ENCODE results near the gene SSRP1.
"Not testable (repeated sequence)": the region's sequence is repeated elsewhere in the genome, so short reads cannot be mapped to it uniquely, and the experiment has no call there.

The SSRP1 gene

GRCh38 chr11:57299150-57299737 is 36.4 kb downstream of the SSRP1 start:
- DNase-seq, result no peak

- no peak for DNase-seq
Observed at GRCh38 chr11:57297221-57297620, 38.5 kb downstream of the SSRP1 start.

DNA sequence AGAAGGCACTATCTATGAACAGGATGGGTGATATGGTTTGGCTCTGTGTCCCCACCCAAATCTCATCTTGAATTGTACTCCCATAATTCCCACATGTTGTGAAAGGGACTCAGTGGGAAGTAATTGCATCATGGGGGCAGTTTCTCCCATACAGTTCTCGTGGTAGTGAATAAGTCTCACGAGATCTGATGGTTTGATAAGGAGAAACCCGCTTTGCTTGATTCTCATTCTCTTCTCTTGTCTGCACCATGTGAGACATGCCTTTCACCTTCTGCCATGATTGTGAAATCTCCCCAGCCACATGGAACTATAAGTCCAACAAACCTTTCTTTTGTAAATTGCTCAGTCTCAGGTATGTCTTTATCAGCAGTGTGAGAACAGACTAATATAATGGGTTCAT is 39.5 kb downstream of the SSRP1 start:
- not testable (repeated sequence) for DNase-seq

GRCh38 chr11:57294225-57295131 is 41.2 kb downstream of the SSRP1 start:
- DNase-seq, result peak; percentile 68

- no peak for DNase-seq
Observed at GRCh38 chr11:57290288-57290687, 45.4 kb downstream of the SSRP1 start.

GRCh38 chr11:57288771-57289579 is 46.7 kb downstream of the SSRP1 start:
- peak; percentile 75 for DNase-seq

DNA sequence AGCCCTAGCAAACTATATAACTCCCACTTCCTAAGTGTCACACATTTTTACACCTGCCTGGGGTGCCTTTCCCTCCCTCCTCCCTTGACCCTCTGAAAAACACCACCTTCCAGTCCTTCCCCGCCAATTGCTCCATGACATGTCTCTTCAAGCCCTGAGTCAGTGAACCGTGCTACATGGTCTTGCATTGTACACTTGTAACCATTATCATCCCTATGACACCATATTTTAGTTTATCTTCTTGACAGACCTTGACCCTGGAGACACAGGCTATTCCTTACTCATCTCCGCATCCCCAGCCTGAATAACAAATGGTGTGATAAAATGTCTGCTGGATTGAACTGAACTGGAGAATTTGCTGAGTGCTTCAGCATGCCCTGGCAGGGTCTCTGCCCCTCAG is 47.8 kb downstream of the SSRP1 start:
- no peak for DNase-seq

DNA sequence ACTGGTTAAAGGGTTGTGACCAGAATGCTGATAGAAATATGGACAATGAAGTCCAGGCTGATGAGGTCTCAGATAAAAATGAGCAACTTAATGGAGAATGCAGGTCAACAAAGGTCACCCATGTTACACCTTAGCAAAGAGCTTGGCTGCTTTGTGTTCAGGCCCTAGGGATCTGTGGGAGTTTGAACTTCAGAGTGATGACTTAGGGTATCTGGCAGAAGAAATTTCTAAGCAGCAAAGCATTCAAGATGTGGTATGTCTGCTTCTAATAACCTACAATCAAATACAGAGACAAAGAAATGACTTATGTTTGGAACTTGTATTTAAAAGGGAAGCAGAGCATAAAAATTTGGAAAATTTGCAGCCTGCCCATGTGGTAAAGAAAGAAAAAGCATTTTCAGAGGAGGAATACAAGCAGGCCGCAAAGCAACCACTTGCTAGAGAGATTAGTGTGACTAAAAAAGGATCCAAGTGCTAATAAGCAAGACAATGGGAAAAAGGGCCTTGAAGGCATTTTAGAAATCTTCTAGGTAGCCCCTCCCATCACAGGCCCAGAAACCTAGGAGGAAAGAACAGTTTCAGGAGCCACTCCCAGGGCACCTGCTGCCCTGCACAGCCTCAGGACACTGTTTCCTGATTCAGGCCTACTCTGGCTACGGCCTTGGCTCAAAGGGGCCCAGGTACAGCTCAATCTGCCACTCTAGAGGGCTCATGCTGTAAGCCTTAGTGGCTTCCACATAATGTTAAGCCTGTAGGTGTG is 52.3 kb downstream of the SSRP1 start:
- no peak for DNase-seq

DNA sequence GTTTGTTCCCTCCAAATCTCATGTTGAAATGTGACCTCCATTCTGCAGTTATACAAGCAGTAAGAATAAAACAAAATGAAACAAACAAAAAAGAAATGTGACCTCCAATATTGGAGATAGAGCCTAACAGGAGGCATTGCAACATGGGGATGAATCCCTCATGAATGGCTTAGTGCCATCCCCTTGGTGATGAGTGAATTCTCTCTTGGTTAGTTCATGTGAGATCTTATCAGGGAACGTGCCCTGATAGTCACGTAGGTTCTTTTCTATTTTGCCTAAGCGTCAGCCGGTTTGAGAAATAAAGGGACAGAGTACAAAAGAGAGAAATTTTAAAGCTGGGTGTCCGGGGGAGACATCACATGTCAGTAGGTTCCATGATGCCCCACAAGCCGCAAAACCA is 54.1 kb downstream of the SSRP1 start:
- not testable (repeated sequence) for DNase-seq

- DNase-seq, result no peak
Observed at GRCh38 chr11:57279116-57279515, 56.6 kb downstream of the SSRP1 start.

GRCh38 chr11:57278721-57279095 is 57.0 kb downstream of the SSRP1 start:
- DNase-seq, result no peak

DNA sequence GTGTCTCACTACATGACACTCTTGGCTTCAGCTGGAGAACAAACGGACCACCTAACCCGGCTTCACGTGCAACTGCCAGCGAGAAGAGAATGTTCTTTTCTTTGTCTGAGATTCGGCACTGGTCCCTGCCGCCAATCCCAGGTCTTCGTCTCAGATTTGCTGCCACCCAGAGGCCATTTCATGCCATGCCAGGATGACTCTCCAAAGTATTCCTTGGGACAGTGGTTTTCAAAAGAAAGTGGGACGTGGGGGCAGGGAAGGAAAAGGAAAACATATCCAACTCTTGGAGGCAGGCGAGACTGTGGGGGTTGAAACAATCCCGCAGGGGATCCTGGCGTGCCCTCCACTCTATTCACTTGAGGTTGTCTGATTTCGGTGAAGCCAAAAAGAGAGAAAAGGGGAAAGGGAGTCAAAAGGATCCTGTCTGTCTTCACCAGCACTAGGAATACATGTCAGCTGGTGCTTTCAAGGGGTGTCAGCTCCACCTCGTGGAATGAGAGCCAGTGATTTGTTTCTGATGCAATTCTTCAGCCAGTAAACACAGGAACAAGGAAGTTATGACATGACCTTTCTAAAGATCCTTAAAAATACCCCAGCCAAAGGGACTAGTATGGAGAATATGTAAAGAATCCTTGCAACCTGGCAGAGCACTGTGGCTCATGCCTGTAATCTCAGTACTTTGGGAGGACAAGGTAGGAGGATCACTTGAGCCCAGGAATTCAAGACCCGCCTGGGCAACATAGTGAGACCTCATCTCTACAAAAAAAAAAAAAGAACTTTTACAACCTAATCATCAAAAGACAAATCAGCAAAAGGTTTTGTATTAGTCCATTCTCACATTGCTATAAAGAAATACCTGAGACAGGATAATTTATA is 57.6 kb downstream of the SSRP1 start:
- peak; percentile 46 for DNase-seq

- DNase-seq, result no peak
Observed at GRCh38 chr11:57276971-57277675, 58.6 kb downstream of the SSRP1 start.

DNA sequence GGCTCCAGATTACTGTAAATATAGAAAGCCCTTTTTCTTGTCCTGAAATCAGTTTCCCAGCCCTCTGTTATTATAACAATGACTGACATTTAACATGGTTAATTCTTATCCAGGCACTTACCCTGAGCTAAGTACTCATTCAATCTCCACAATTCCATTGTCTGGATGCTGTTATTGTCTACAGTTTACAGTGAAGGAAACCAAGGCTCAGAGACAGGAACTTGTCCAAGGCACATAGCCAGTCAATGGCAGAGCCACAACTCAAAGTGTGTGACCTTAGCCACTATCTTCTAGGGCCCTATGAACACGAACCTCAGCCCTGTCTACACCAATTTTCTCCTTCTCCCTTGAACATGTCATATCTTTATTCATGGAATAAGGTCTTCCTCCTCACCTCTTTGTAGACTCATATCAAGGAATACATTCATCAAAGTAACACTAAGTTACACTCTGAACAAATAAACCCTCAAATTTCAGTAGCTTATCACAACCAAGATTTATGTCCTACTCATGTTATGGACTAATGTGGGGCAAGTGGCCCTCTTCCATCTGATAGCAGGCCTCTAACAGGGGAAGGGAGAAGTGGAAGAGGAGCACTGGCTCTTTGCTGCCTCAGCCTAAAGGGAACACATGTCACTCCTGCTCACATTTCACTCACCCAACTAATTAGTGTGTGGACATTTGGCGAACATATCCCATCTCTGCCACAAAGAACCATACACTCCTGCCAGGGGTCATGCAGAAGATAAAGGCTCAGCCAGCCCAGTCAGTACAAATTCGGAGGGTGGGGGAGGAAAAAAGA is 59.3 kb downstream of the SSRP1 start:
- DNase-seq, result no peak
